Measurements from ENCODE around the gene STMP1. TPM values are rescaled to one million over a fixed set of nuclear protein-coding genes. Genes with fewer than 3 reads are reported as not detected.
A peak's percentile ranks its signal among the peaks of the same experiment; 100 is the strongest.

The STMP1 gene
- total RNA-seq, 1 experiment from 2014 or later: 11.8 TPM

DNA sequence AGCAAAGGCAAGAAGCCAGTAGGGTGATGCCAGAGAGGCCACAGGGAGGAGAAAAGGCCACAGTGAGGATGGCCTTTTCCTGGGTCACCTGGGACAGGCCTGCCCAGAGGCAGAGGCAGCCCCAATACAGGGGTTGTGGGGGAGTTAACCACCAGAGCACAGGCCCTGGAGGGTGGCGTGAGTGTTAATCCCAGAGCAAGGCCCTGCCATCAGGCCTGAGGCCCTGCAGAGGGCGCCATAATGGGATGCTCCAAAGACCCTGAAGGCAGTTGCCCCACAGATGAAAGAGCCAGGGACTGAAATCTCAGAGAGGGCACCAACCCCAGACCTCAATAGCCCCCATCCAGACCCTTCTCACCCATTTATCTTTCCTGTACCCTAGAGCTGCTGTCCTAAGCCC is 41.8 kb downstream of the STMP1 start:
- Histone ChIP-seq H3K27me3 (ENCODE audit: control insufficient read depth, insufficient read depth, low read length) (no peaks in the 10 kb centered on the region), H3K4me3 (ENCODE audit: insufficient read depth, low read depth, low read length) (no peak overlapping the region), H3K36me3 (replicated peaks; ENCODE audit: control insufficient read depth, insufficient read depth, low read length) (no peaks in the 10 kb centered on the region)
- peak; percentile 88 for DNase-seq

DNA sequence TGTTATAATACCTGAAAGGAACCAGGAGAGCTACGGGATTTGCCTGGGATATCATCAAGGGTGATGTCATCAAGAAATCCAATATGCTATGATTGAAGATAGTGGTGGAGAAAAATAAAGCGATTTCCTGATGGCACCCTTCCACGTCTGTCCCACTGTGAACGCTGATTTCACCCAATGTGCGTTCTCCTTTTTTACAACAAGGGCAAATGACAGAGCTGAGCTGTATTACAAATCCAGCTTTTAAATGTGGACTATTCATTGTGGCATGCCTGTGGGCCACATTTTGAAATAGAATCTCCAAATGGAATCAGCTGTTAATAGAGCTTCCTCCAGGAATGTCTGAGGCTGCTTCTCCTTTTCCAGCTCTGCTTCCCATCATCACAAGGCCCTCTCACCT is 42.4 kb downstream of the STMP1 start:
- H3K4me3 ChIP-seq (ENCODE audit: insufficient read depth, low read depth, low read length): no peak overlapping the region

DNA sequence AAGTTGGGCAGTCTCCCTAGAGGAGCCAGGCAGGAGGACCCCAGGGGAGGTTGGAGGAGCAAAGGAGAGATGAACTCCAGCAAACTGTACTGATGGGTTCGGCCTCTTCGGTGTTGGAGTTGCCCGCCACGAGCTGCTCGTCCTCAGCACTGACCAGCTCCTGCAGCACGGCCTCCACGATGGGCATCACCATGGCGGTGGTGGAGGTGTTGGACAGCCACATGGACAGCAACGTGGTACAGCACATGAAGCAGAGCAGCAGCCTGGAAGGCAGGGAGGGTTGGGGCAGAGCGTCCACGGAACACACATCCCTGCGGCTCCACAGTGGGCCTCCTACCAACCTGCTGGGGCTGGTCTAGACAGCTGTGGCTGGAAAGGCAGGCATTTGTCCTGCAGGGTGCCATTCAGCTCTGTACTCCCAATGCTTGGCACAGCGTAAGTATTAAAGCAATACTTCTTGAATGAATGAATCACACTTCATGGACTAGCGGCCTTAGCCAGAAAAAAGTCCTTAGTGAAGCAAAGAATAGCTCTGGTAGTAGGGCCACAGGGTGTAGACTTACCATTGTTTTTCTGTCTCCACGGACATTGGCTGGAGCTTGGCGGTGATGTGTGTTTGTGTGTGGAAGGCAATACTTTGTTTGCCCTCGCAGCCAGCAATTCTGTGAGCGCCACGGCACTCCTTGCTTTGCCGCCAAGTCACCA is 43.9 kb downstream of the STMP1 start:
- no peak overlapping the region for H3K4me3 ChIP-seq (ENCODE audit: insufficient read depth, low read depth, low read length)
- H3K36me3 ChIP-seq (replicated peaks; ENCODE audit: control insufficient read depth, insufficient read depth, low read length): no peaks in the 10 kb centered on the region
- DNase-seq: no peak
- no peaks in the 10 kb centered on the region for H3K27me3 ChIP-seq (ENCODE audit: control insufficient read depth, insufficient read depth, low read length)

More for the DNA sequence above, 42.4 kb downstream of the STMP1 start:
- DNase-seq: no peak
- Histone ChIP-seq H3K36me3 (replicated peaks; ENCODE audit: control insufficient read depth, insufficient read depth, low read length) (no peaks in the 10 kb centered on the region), H3K27me3 (ENCODE audit: control insufficient read depth, insufficient read depth, low read length) (no peaks in the 10 kb centered on the region)

DNA sequence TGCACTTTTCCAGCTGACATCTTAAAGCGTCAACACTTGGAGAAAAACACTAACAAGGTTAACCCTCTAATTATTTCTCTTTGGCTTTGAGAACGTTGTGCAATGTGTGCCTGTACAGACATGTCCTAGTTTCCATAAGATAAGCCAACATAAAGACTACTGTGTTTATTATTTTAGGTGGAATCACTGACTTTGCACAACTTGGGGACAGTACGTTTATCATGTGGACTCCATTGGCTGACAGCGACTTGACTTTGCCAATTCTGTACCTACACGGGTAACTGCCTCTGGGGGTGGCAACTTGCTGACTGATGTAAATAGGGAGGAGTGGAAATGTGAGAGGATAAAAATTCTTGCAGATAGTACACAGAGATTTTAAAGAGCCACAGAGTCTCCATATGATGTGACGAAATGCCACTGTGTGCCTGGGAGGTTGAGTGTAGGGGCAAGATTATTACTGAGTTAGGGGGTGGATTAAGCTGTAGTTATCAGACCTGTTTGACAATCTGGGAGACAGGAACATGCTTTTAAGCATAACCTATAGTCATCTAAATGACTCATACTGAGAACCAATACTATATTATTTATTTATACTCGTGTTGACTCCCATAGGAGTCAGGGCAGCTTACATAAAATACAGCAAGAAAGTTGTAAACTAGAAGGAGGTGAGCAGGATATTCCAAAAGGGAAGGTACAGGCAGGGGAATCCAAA is 44.7 kb downstream of the STMP1 start:
- H3K4me3 ChIP-seq (ENCODE audit: insufficient read depth, low read depth, low read length): no peak overlapping the region
- no peaks in the 10 kb centered on the region for H3K36me3 ChIP-seq (replicated peaks; ENCODE audit: control insufficient read depth, insufficient read depth, low read length)
- DNase-seq: no peak
- H3K27me3 ChIP-seq (ENCODE audit: control insufficient read depth, insufficient read depth, low read length): no peaks in the 10 kb centered on the region

DNA sequence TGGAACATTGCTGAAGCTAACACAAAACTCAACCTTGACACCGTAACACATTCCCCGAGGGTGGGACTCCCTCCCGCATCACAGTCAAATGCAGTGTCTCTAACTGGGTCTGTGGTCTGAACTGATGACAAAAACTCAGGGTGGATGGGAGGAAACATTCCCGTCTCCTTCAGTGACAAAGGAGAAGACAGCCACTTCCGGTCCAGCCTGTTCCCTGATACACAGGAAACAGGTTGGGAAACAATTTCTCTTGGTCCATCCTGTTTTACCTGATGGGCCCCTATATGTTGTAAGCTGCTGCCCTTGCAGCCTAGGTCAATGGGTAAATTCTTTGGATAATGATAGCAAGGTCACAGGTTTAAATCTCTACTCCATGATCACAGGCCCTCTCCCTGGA is 45.3 kb downstream of the STMP1 start:
- DNase-seq: no peak
- Histone ChIP-seq H3K4me3 (ENCODE audit: insufficient read depth, low read depth, low read length) (no peak overlapping the region), H3K27me3 (ENCODE audit: control insufficient read depth, insufficient read depth, low read length) (no peaks in the 10 kb centered on the region), H3K36me3 (replicated peaks; ENCODE audit: control insufficient read depth, insufficient read depth, low read length) (no peaks in the 10 kb centered on the region)

DNA sequence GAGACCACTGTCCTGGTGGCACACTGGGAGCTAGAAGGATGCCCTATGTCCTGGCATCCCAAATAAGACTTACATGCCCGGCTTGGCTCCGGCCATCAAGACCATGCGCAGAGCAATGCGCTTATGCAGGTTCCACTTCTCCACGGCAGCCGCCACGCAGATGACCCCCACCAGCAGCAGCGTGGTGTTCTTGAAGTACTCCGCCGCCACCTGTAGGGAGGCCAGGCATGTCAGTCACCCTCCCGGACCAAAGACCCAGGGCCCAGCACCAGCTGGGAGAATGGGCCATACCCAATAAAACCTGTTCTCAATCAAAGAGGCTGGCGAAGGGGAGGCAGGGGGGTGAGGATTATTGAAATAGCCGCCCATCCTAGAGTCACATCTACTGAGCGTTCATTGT is 45.7 kb downstream of the STMP1 start:
- DNase-seq: peak; percentile 75
- no peaks in the 10 kb centered on the region for H3K36me3 ChIP-seq (replicated peaks; ENCODE audit: control insufficient read depth, insufficient read depth, low read length)
- H3K4me3 ChIP-seq (ENCODE audit: insufficient read depth, low read depth, low read length): no peak overlapping the region
- no peaks in the 10 kb centered on the region for H3K27me3 ChIP-seq (ENCODE audit: control insufficient read depth, insufficient read depth, low read length)

DNA sequence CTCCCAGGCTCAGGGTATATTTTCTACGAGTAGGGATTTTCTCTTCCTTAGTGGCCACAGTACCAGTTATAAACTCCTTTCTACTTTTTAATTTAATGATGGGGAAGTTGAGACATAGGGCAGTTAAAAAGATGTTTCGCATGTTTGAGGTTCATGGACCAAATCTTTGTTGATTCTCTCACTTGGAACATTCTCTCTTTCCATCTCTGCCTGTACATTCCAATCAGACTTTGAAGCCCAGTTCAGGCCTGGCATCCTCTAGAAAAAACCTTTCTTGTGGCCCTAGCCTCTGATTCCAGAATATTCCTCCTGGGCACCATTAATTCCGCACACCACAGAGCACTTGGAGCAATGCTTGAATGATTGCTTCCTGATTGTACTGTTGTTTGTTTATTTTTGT is 47.2 kb downstream of the STMP1 start:
- no peaks in the 10 kb centered on the region for H3K27me3 ChIP-seq (ENCODE audit: control insufficient read depth, insufficient read depth, low read length)
- no peaks in the 10 kb centered on the region for H3K36me3 ChIP-seq (replicated peaks; ENCODE audit: control insufficient read depth, insufficient read depth, low read length)
- no peak for DNase-seq
- H3K4me3 ChIP-seq (ENCODE audit: insufficient read depth, low read depth, low read length): no peak overlapping the region

DNA sequence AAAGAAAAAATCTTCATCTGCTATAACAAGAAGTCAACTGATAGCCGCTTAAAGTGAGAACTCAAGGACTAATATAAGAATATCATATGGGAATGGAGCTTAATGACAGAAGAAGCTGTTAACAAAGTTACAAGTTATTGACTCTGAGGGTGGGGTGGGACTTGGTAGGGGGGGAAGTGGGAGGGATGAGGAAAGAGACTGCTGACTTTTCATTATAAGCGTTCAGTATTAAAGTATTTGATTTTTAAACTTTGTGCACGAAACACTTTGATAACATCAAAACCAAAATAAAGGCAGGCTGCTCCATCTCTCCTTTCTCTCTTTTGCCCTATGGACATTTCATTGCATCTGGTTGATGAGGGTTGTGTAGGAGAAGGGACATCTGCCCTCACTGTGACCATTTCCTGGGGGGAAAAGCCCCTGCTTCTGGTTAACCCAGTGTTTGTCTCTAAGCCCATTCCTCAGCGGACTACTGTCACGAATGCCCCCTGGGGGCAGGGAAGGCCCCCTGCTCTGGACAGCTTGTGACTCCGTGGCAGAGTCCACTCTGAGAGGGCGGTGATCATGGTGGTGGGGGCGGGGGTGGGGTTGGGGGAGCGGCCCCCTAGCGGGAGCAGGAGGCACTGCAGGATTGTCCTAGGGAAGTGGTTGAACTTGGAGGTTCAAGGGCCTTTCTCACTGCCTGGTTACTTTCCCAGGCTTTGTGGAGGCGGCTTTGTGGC is 48.3 kb downstream of the STMP1 start:
- H3K27me3 ChIP-seq (ENCODE audit: control insufficient read depth, insufficient read depth, low read length): no peaks in the 10 kb centered on the region
- H3K4me3 ChIP-seq (ENCODE audit: insufficient read depth, low read depth, low read length): peak overlapping the region; percentile 31; the same call in 1 of the 2 replicates
- DNase-seq: peak; percentile 90
- H3K36me3 ChIP-seq (replicated peaks; ENCODE audit: control insufficient read depth, insufficient read depth, low read length): no peaks in the 10 kb centered on the region; the same call in 1 of the 2 replicates

DNA sequence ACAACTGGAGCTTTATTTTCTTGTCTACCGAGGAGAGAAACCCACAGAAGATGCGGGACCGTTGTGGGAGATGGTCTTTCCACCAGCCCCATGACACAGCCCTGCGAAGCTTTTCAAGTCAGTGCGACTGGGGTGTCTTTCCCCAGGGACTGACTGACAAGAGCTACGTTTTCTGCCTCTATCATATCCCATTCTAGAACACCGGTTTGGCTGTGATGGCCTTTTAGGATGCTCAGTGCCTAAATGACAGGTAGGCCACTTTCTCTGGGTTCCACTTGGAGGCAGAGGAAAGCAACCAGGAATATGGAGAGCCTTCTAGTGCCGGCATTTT is 48.8 kb downstream of the STMP1 start:
- DNase-seq: no peak
- Histone ChIP-seq H3K27me3 (ENCODE audit: control insufficient read depth, insufficient read depth, low read length) (no peaks in the 10 kb centered on the region), H3K4me3 (ENCODE audit: insufficient read depth, low read depth, low read length) (no peak overlapping the region), H3K36me3 (replicated peaks; ENCODE audit: control insufficient read depth, insufficient read depth, low read length) (no peaks in the 10 kb centered on the region; the same call in 1 of the 2 replicates)

DNA sequence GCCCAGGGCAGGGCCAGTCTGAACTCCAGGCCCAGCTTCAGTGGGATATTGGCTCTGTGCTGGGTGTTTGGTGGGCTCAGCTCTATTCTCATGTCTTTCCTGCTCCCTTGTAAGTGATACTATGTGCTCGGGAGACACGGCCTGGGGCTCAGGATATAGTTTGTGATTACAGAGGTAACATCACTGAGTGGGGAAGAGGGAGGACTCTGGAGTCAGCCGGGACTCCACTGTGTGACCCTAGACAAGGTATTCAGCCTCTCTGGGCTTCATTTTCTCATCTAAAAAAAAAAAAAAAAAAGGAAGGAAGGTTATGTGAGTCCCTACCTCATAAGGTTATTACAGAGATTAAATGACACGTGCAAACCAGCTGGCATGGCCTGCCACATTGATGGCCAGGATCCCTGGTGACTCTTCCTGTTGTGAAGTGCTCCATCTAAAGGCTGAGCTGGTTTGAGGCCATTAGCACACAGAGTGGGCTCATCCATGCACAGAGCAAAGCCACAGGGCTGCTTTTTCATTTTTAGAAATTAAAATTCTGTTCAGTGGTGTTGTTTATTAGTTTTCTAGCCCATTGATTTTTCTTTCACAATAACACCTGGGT is 50.0 kb downstream of the STMP1 start:
- Histone ChIP-seq H3K27me3 (ENCODE audit: control insufficient read depth, insufficient read depth, low read length) (no peaks in the 10 kb centered on the region), H3K36me3 (replicated peaks; ENCODE audit: control insufficient read depth, insufficient read depth, low read length) (no peaks in the 10 kb centered on the region; the same call in 1 of the 2 replicates), H3K4me3 (ENCODE audit: insufficient read depth, low read depth, low read length) (no peak overlapping the region)
- no peak for DNase-seq

DNA sequence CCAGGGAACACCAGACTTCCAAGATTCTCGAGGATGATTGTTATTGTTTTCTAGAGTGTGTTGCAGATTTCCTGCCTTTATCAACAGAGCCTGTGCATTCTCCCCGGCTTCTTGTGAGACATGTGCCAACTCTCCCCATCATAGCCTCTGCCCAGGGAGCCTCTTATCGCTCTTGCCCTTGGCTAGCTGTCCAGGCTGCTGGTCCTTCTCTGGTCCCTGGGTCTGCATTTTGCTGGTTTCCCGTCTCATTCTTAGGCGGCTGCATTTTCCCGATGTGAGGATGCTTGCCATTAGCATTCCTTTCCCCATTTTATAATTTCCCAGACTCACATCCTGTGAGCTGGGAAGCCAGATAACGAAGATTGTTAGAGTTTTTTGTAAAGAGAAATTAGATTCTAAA is 50.5 kb downstream of the STMP1 start:
- Histone ChIP-seq H3K36me3 (replicated peaks; ENCODE audit: control insufficient read depth, insufficient read depth, low read length) (no peaks in the 10 kb centered on the region; the same call in 1 of the 2 replicates), H3K4me3 (ENCODE audit: insufficient read depth, low read depth, low read length) (no peak overlapping the region), H3K27me3 (ENCODE audit: control insufficient read depth, insufficient read depth, low read length) (no peaks in the 10 kb centered on the region)
- DNase-seq: no peak

DNA sequence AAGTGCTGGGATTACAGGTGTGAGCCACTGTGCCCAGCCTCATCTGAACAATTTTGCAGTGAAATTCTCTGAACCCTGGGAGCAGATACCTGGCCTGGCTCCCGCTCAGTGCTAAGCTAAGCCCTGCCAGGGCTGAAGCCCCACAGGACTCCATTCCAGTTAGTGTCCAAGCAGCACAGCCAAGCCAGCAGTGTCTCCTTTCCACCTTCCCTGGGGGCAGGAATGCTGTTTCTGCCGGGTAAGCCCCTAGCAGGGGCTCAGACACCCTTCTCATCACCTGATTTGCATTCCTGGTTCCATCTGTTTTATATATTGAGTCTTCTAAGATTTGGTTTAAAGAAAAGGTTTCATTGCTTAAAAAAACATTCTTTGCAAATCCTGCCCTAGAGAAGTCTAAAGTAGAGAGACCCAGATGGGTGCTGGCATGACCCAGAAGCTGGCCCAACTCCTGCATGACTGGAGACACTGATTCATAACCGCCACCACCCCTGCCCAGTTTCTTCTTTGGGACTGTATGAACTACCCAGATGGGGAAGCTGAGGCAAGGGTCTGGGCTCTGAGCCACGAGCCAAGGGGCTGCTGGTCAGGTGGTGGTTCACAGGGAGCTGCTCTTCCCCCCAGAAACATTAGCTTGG is 51.6 kb downstream of the STMP1 start:
- no peak for DNase-seq
- Histone ChIP-seq H3K36me3 (replicated peaks; ENCODE audit: control insufficient read depth, insufficient read depth, low read length) (no peaks in the 10 kb centered on the region; the same call in 1 of the 2 replicates), H3K4me3 (ENCODE audit: insufficient read depth, low read depth, low read length) (no peak overlapping the region), H3K27me3 (ENCODE audit: control insufficient read depth, insufficient read depth, low read length) (no peaks in the 10 kb centered on the region)

DNA sequence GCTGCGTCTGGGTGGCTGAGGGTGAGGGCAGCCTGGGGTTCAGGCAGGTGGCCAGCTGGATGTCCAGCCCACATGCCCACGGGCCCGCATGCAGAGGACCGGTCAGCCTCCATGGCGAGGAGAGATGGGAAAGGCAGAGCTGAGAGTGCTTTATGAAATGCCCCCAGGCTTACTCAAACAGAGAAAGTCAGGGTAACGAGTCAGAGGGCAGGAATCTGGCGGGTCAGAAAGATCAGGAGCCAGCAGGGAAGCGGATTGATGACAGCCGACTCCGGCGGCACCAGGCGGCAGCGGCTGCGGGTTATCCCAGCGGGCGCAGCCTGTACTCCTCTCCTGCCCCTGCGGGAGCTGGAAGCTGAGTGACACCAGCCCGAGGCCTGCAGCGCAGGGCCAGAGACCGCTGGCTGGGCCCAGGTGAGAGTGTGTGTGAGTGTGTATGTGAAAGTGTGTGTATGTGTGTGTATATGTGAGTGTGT is 52.3 kb downstream of the STMP1 start:
- peak; percentile 77 for DNase-seq
- H3K36me3 ChIP-seq (replicated peaks; ENCODE audit: control insufficient read depth, insufficient read depth, low read length): no peaks in the 10 kb centered on the region; the same call in 1 of the 2 replicates
- no peak overlapping the region for H3K4me3 ChIP-seq (ENCODE audit: insufficient read depth, low read depth, low read length)
- no peaks in the 10 kb centered on the region for H3K27me3 ChIP-seq (ENCODE audit: control insufficient read depth, insufficient read depth, low read length)

DNA sequence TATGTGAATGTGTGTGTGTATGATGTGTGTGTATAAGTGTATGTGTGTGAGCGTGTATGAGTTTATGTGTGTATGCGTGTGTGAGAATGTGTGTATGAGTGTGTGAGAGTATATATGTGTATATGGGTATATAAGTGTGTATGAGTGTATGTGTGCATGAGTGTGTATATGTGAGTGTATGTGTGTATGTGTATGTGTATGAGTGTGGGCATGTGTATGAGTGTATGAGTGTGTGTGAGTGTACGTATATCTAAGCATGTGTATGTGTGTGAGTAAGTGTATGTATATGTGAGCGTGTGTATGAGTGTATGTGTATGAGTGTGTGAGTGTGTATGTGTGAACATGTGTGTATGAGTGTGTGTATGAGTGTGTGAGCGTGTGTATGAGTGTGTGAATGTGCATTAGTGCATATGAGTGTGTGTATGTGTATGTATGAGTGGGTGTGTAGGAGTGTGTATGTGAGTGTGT is 52.8 kb downstream of the STMP1 start:
- no peak for DNase-seq
- H3K4me3 ChIP-seq (ENCODE audit: insufficient read depth, low read depth, low read length): no peak overlapping the region
- no peaks in the 10 kb centered on the region for H3K27me3 ChIP-seq (ENCODE audit: control insufficient read depth, insufficient read depth, low read length)
- H3K36me3 ChIP-seq (replicated peaks; ENCODE audit: control insufficient read depth, insufficient read depth, low read length): no peaks in the 10 kb centered on the region; the same call in 1 of the 2 replicates

Data from H7 (cell line).